OCI-LY7 (cell line): ENCODE data around the gene SLC17A9. TPM values are rescaled to one million over a fixed set of nuclear protein-coding genes. Genes with fewer than 3 reads are reported as not detected.

Experiments used
- BruUV-seq: library from RNA; stranded (reverse); fragments of 400-500 nt; replicated peaks from 2 replicates; lab custom pipeline; 2021; lab: Mats Ljungman, UMichigan
- CTCF ChIA-PET: fragments of 300-600 bp; sonication (Branson Sonifier 250); formaldehyde crosslinking; loops from one replicate; lab custom pipeline; 2022; ENCODE audit warnings: antibody characterized with exemption; ENCODE audit not compliant: unreplicated experiment; lab: Charles Lee
- POLR2A ChIA-PET: fragments of 300-600 bp; sonication (Branson Sonifier 250); formaldehyde crosslinking; loops from one replicate; lab custom pipeline; 2022; ENCODE audit warnings: antibody characterized with exemption; lab: Charles Lee
- DNase-seq: peaks from one replicate; pipeline ENCODE4 v3.0.0-alpha.2; 2015; ENCODE audit warnings: low spot score
- H2AFZ ChIP-seq: fragments of 200-600 bp; sonication (generic), shearing (Covaris generic); 2 replicates; pipeline ENCODE4 v1.6.1; 2014; ENCODE audit warnings: mild to moderate bottlenecking, antibody characterized with exemption, low read length, moderate library complexity
- H3K27ac ChIP-seq: fragments of 200-600 bp; sonication (generic); 2 replicates; pipeline ENCODE4 v1.5.1; 2014; ENCODE audit warnings: mixed run types, low read depth, mild to moderate bottlenecking, moderate library complexity, low read length, inconsistent platforms; ENCODE audit not compliant: poor library complexity, severe bottlenecking
- H3K36me3 ChIP-seq: fragments of 200-600 bp; sonication (generic); 2 replicates; pipeline ENCODE4 v1.6.1; 2014; ENCODE audit warnings: mild to moderate bottlenecking, antibody characterized with exemption, low read length, moderate library complexity, mixed read lengths; ENCODE audit not compliant: insufficient read depth
- H3K4me1 ChIP-seq: fragments of 200-600 bp; sonication (generic); 2 replicates; pipeline ENCODE4 v1.5.1; 2014; ENCODE audit warnings: mild to moderate bottlenecking, low read length; ENCODE audit not compliant: insufficient read depth, poor library complexity, severe bottlenecking
- H3K4me2 ChIP-seq: fragments of 200-600 bp; sonication (generic); 2 replicates; pipeline ENCODE4 v1.6.1; 2014; ENCODE audit warnings: mild to moderate bottlenecking, low read length
- H3K4me3 ChIP-seq: fragments of 200-600 bp; sonication (generic); 2 replicates; pipeline ENCODE4 v1.5.1; 2014; ENCODE audit warnings: mild to moderate bottlenecking, low read depth, low read length; ENCODE audit not compliant: poor library complexity, severe bottlenecking
- H3K79me2 ChIP-seq: fragments of 200-600 bp; sonication (generic); 2 replicates; pipeline ENCODE4 v1.6.1; 2016; ENCODE audit warnings: low read depth, mild to moderate bottlenecking, low read length, moderate library complexity, mixed read lengths; ENCODE audit not compliant: insufficient read depth
- H3K9me2 ChIP-seq: fragments of 200-600 bp; sonication (generic); 2 replicates; pipeline ENCODE4 v1.6.1; 2016; ENCODE audit warnings: mild to moderate bottlenecking, low read length, mixed read lengths; ENCODE audit not compliant: insufficient read depth
- H3K9me3 ChIP-seq: fragments of 200-600 bp; sonication (generic); 2 replicates; pipeline ENCODE4 v1.6.1; 2014; ENCODE audit warnings: mild to moderate bottlenecking, mixed run types, low read length, mixed read lengths
- H4K20me1 ChIP-seq: fragments of 200-600 bp; sonication (generic); 2 replicates; pipeline ENCODE4 v1.6.1; 2014; ENCODE audit warnings: mild to moderate bottlenecking, antibody characterized with exemption, low read length, moderate library complexity, mixed read lengths; ENCODE audit not compliant: insufficient read depth
- CTCF ChIP-seq: fragments of 200-600 bp; sonication (generic); conservative IDR thresholded peaks from 2 replicates; pipeline ENCODE4 v1.5.1; 2014; ENCODE audit warnings: mild to moderate bottlenecking, antibody characterized with exemption, low read length, moderate library complexity, mixed read lengths
- EZH2phosphoT487 ChIP-seq: fragments of 200-600 bp; sonication (generic); IDR thresholded peaks from 2 replicates; pipeline ENCODE4 v1.6.1; 2018; ENCODE audit warnings: low read depth, borderline replicate concordance, mild to moderate bottlenecking, mixed run types, antibody characterized with exemption, low read length, moderate library complexity, mixed read lengths
- intact Hi-C: fragments of 100-400 bp; cut with micrococcal nuclease; formaldehyde crosslinking; loops from one replicate; pipeline ENCODE4 v1.10.0; 2022; ENCODE audit not compliant: unreplicated experiment
- total RNA-seq, 2 experiments: library from RNA; depleted of rRNA in 1 of 2; stranded (reverse); fragments of >200 nt in 1 of 2; shearing (Covaris generic) in 1 of 2; gene quantifications; 2 replicates each; pipeline ENCODE4 v1.2.3, GENCODE V29; 2014 to 2022

The SLC17A9 gene
- total RNA-seq, 2 experiments from 2014 or later = 2.0 to 8.1 TPM

- no peak overlapping the region for H3K4me2 ChIP-seq
- 0 out of 2 replicates have a peak, but pooled peaks cover 10% of the 10 kb centered on the region for H4K20me1 ChIP-seq
- H3K9me3 ChIP-seq = no peaks in the 10 kb centered on the region
- H3K9me2 ChIP-seq = no peaks in the 10 kb centered on the region
- intact Hi-C loops = no loop called here
- H3K36me3 ChIP-seq = peaks cover 99% of the 10 kb centered on the region
- TF ChIP-seq CTCF (no peak), EZH2phosphoT487 (no peak)
- no peak overlapping the region for H2AFZ ChIP-seq
- no peak overlapping the region for H3K4me3 ChIP-seq
- no peak overlapping the region for H3K27ac ChIP-seq
- no TSS peak for BruUV-seq
- H3K4me1 ChIP-seq = no peaks in the 10 kb centered on the region
- H3K79me2 ChIP-seq = peaks cover 34% of the 10 kb centered on the region
- POLR2A ChIA-PET = no interaction called here
- DNase-seq = no peak
- CTCF ChIA-PET = no interaction called here
Observed at GRCh38 chr20:62908971-62909791, 43.3 kb upstream of the SLC17A9 start.

DNA sequence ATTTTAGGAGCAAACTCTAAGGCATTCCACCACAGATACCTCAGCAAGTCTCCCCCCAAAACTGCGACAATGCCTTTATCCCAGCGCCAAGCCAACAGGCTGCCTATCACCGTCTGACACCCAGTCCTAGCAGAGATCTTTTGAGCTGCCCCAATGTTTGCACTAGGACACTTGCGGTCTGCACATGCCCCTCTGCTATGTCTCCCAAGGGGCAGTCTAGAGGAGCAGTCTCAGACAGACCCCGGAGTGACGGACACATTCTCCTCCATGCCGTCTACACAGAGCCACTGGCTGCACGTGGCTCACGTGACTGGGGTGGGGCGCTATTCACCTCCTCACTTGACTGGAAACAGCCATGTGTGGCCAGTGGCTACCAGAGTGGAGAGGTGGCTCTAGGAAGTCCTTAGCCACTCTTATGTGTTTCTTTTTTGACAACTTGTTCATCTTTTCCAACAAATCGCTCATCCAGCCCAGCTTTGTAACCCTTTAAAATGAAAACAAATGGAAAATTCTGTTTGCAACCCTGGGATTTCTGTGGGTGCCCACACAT, 42.2 kb upstream of the SLC17A9 start:
- H4K20me1 ChIP-seq = peaks cover 15% of the 10 kb centered on the region
- H3K27ac ChIP-seq = no peak overlapping the region
- H3K9me2 ChIP-seq = no peaks in the 10 kb centered on the region
- H3K4me1 ChIP-seq = peaks cover 5% of the 10 kb centered on the region
- ChIA-PET CTCF (no interaction called here), POLR2A (no interaction called here)
- H2AFZ ChIP-seq = no peak overlapping the region
- intact Hi-C loops = no loop called here
- H3K9me3 ChIP-seq = no peaks in the 10 kb centered on the region
- BruUV-seq = no TSS peak
- TF ChIP-seq CTCF = no peak
- TF ChIP-seq EZH2phosphoT487 = no peak
- H3K4me3 ChIP-seq = no peak overlapping the region
- H3K4me2 ChIP-seq = no peak overlapping the region
- DNase-seq = no peak
- peaks cover 93% of the 10 kb centered on the region for H3K36me3 ChIP-seq
- H3K79me2 ChIP-seq = peaks cover 45% of the 10 kb centered on the region
